KMS-11 (cell line): ENCODE data around the gene TTC28.

Experiments used
- H2AFZ ChIP-seq: fragments of 200-600 bp; sonication (generic); 2 replicates; pipeline ENCODE4 v1.6.1; 2016; ENCODE audit warnings: antibody characterized with exemption, mixed run types, low read depth
- H3K27ac ChIP-seq: fragments of 200-600 bp; sonication (generic); 2 replicates; pipeline ENCODE4 v1.6.1; 2016; ENCODE audit warnings: mild to moderate bottlenecking, mixed run types
- H3K27me3 ChIP-seq: fragments of 200-600 bp; sonication (generic); 2 replicates; pipeline ENCODE4 v1.6.1; 2017; ENCODE audit warnings: mild to moderate bottlenecking, low read depth, mixed run types, moderate library complexity; ENCODE audit not compliant: insufficient read depth
- H3K36me3 ChIP-seq: fragments of 200-600 bp; sonication (generic); 2 replicates; pipeline ENCODE4 v1.6.1; 2017; ENCODE audit warnings: mild to moderate bottlenecking, mixed run types; ENCODE audit not compliant: insufficient read depth
- H3K4me1 ChIP-seq: fragments of 200-600 bp; sonication (generic); 2 replicates; pipeline ENCODE4 v1.6.1; 2016; ENCODE audit warnings: mild to moderate bottlenecking, low read depth, mixed run types; ENCODE audit not compliant: poor library complexity, severe bottlenecking
- H3K4me2 ChIP-seq: fragments of 200-600 bp; sonication (generic); 2 replicates; pipeline ENCODE4 v1.7.0; 2016; ENCODE audit warnings: mild to moderate bottlenecking, mixed run types
- H3K4me3 ChIP-seq: fragments of 200-600 bp; sonication (generic); IDR thresholded peaks from 2 replicates; pipeline ENCODE4 v1.6.1; 2017; ENCODE audit warnings: low read depth, low read length, mixed read lengths; ENCODE audit not compliant: insufficient read depth
- H3K79me2 ChIP-seq: fragments of 200-600 bp; sonication (generic); 2 replicates; pipeline ENCODE4 v1.6.1; 2016; ENCODE audit warnings: low read depth, mixed run types; ENCODE audit not compliant: insufficient read depth
- H3K9ac ChIP-seq: fragments of 200-600 bp; sonication (generic); 2 replicates; pipeline ENCODE4 v1.6.1; 2016; ENCODE audit warnings: mild to moderate bottlenecking, mixed run types
- H4K20me1 ChIP-seq: fragments of 200-600 bp; sonication (generic); 2 replicates; pipeline ENCODE4 v1.6.1; 2016; ENCODE audit warnings: mild to moderate bottlenecking, mixed run types; ENCODE audit not compliant: insufficient read depth
- TF ChIP-seq, protein P1 (sequence below): fragments of 200-600 bp; sonication (generic); conservative IDR thresholded peaks from 2 replicates; pipeline ENCODE4 v1.6.1; 2017; ENCODE audit warnings: low read depth, mild to moderate bottlenecking, antibody characterized with exemption, low read length, moderate library complexity, mixed read lengths

Gene TTC28

DNA sequence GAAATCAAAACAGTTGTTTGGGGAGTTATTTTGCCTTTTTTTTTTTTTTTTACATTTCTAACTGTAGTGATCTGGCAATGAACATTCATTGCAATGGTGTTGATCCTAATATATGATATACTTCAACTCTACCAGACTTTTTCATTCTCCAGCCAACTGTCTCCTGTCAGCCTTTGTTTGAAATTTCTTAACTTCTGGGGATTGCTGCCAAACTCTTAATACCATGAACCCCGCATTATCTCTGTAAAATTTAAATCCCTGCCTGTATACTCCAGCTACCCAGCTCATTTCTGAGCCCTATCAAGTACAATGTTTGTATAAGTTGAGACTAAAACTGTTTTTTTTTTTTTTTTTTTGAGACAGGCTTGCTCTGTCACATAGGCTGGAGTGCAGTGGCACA, 280.7 kb downstream of the TTC28 start:
- Histone ChIP-seq H3K36me3 (no peaks in the 10 kb centered on the region), H3K27me3 (no peaks in the 10 kb centered on the region), H2AFZ (no peak overlapping the region), H4K20me1 (no peaks in the 10 kb centered on the region), H3K4me2 (no peak overlapping the region), H3K4me1 (no peaks in the 10 kb centered on the region), H3K79me2 (no peaks in the 10 kb centered on the region), H3K27ac (no peak overlapping the region), H3K4me3 (no peak overlapping the region), H3K9ac (no peak overlapping the region)
- TF ChIP-seq, protein P1, sequence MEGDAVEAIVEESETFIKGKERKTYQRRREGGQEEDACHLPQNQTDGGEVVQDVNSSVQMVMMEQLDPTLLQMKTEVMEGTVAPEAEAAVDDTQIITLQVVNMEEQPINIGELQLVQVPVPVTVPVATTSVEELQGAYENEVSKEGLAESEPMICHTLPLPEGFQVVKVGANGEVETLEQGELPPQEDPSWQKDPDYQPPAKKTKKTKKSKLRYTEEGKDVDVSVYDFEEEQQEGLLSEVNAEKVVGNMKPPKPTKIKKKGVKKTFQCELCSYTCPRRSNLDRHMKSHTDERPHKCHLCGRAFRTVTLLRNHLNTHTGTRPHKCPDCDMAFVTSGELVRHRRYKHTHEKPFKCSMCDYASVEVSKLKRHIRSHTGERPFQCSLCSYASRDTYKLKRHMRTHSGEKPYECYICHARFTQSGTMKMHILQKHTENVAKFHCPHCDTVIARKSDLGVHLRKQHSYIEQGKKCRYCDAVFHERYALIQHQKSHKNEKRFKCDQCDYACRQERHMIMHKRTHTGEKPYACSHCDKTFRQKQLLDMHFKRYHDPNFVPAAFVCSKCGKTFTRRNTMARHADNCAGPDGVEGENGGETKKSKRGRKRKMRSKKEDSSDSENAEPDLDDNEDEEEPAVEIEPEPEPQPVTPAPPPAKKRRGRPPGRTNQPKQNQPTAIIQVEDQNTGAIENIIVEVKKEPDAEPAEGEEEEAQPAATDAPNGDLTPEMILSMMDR = no peak

DNA sequence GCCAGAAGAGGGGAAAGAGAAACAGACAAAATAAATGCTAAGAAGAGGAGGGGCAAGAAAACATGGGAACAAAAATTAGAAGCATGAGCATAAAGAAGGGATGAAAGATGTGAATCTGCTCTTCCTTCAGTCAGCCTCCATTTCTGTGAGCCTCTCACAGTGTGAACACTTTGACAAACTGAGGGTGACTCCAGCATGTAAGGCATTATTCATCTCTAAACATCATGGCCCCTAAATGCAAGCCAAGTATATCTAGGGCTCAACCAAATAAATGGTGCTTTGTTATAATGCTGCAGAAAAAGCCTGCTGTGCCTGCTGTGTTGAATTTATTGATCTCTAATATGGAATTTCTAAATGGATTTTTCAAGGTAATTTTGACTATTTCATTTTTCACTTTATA, 281.3 kb downstream of the TTC28 start:
- no peaks in the 10 kb centered on the region for H3K4me1 ChIP-seq
- no peaks in the 10 kb centered on the region for H3K27me3 ChIP-seq
- no peak overlapping the region for H3K27ac ChIP-seq
- no peak overlapping the region for H2AFZ ChIP-seq
- H3K4me2 ChIP-seq = no peak overlapping the region
- H4K20me1 ChIP-seq = no peaks in the 10 kb centered on the region
- no peak overlapping the region for H3K4me3 ChIP-seq
- no peak overlapping the region for H3K9ac ChIP-seq
- TF ChIP-seq, protein P1 = no peak
- no peaks in the 10 kb centered on the region for H3K36me3 ChIP-seq
- no peaks in the 10 kb centered on the region for H3K79me2 ChIP-seq

DNA sequence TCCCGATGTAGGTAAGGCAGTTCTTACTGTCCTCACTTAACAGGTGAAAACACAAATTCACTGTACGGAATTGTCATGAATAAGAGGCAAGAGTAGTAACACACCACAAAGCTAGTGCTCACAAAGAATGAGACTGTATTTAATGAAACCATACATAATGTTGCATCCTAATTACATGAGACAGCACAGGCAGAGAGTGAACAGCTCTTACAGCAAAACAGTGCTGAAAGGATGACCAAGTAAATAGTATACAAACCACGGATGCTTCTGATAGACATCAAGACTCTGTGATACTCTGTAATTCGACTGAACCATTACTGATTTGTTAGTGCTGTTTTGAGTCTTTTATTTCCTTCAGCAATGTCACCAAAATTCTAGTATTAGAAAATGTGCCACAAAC, 282.3 kb downstream of the TTC28 start:
- H3K27me3 ChIP-seq = no peaks in the 10 kb centered on the region
- no peak overlapping the region for H3K27ac ChIP-seq
- no peaks in the 10 kb centered on the region for H3K79me2 ChIP-seq
- no peak overlapping the region for H3K4me3 ChIP-seq
- no peak overlapping the region for H2AFZ ChIP-seq
- H3K4me2 ChIP-seq = no peak overlapping the region
- H3K36me3 ChIP-seq = no peaks in the 10 kb centered on the region
- H3K4me1 ChIP-seq = no peaks in the 10 kb centered on the region
- H3K9ac ChIP-seq = no peak overlapping the region
- TF ChIP-seq, protein P1 = no peak
- H4K20me1 ChIP-seq = no peaks in the 10 kb centered on the region

DNA sequence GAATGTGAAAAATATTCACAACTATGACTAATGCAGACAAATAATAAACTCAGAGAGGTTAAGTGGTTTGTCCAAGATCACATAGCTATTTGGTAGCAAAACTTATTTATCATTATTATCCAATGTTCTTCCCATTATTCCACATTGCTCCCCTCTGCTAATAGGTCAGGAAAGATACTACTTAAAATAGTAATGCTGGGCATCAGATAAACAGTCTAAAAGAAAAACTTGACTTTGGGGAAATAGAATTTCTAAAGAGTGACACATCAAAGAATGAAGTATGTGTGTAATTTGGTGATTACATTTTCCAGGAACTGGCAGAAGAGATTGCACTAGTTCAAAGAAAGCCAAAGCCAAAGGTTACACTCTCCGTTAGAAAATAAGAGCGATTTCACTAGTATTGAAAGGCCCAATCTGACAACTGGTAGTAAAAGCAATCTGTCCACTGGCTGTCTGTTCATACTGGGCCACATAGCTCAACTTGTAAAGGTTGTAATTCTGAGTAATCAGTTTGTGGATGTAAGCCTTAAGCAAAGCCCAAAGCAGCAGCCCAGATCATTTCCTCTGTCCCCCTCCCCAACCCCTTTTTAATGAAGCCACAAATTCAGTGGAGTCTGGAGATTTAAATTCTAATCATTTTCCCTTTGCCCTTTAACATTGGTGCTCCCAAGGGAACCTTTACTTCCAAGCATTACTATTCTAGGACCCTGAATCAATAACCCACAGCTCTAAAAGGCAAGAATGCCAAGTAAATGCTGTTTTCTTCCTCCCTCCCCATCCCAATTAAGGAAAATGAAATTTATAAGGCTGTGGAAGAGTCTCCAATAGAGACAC, 283.5 kb downstream of the TTC28 start:
- H3K79me2 ChIP-seq = no peaks in the 10 kb centered on the region
- no peaks in the 10 kb centered on the region for H3K4me1 ChIP-seq
- no peak overlapping the region for H3K27ac ChIP-seq
- H3K36me3 ChIP-seq = no peaks in the 10 kb centered on the region
- TF ChIP-seq, protein P1 = no peak
- H3K4me2 ChIP-seq = no peak overlapping the region
- no peak overlapping the region for H2AFZ ChIP-seq
- H4K20me1 ChIP-seq = no peaks in the 10 kb centered on the region
- no peaks in the 10 kb centered on the region for H3K27me3 ChIP-seq
- no peak overlapping the region for H3K4me3 ChIP-seq
- H3K9ac ChIP-seq = no peak overlapping the region
